Tibial nerve (tissue), 4 donors: Measurements from ENCODE around the gene PRSS12. TPM values are rescaled to one million over a fixed set of nuclear protein-coding genes. Genes with fewer than 3 reads are reported as not detected.

ENCODE experiments used
- DNase-seq, 2 donors: peaks; one replicate each; pipeline ENCODE4 v3.0.0-alpha.2; 2019; ENCODE audit warnings: low spot score in 2 of 2
- H3K27ac ChIP-seq, 4 donors: fragments of 200-600 bp; sonication (generic) in 3 of 4; one replicate each; pipeline ENCODE4 v1.5.1; 2017 to 2019; ENCODE audit warnings: mild to moderate bottlenecking in 1 of 4
- H3K27me3 ChIP-seq, 2 donors: fragments of 200-600 bp; sonication (generic) in 1 of 2; one replicate each; pipeline versions ENCODE4 v1.5.1 to v1.6.0; 2017 to 2019
- H3K36me3 ChIP-seq, 3 donors: fragments of 200-600 bp; sonication (generic); one replicate each; pipeline ENCODE4 v1.5.1; 2018 to 2019
- H3K4me1 ChIP-seq, 4 donors: fragments of 200-600 bp; sonication (generic) in 3 of 4; one replicate each; pipeline ENCODE4 v1.5.1; 2017 to 2019
- H3K4me3 ChIP-seq, 4 donors: fragments of 200-600 bp; sonication (generic) in 3 of 4; one replicate each; pipeline ENCODE4 v1.5.1; 2017 to 2019; ENCODE audit warnings: mild to moderate bottlenecking in 1 of 4, moderate library complexity in 1 of 4
- H3K9me3 ChIP-seq, 4 donors: fragments of 200-600 bp; sonication (generic) in 3 of 4; one replicate each; pipeline ENCODE4 v1.5.1; 2017 to 2019
- CTCF ChIP-seq, 5 experiments: fragments of 200-600 bp in 3 of 5; fragments of 450-650 bp in 2 of 5; sonication (generic) in 3 of 5; IDR thresholded peaks; one replicate each; pipeline ENCODE4 v1.5.1; 2016 to 2019; ENCODE audit warnings: antibody characterized with exemption in 5 of 5, mild to moderate bottlenecking in 3 of 5, moderate library complexity in 2 of 5
- EP300 ChIP-seq, 2 donors: sonication (generic); formaldehyde crosslinking; IDR thresholded peaks; one replicate each; pipeline ENCODE4 v1.6.1; 2017; ENCODE audit warnings: antibody characterized with exemption in 2 of 2, mild to moderate bottlenecking in 1 of 2
- POLR2A ChIP-seq, 2 donors: fragments of 450-650 bp; IDR thresholded peaks; one replicate each; pipeline ENCODE4 v1.6.1; 2017; ENCODE audit warnings: antibody characterized with exemption in 2 of 2, mild to moderate bottlenecking in 2 of 2, moderate library complexity in 2 of 2
- WGBS, 2 donors: methylation state at CpG; one replicate each; pipeline ENCODE4 v1.1.5; 2018; 5-methylcytosine and 5-hydroxymethylcytosine counted together
- total RNA-seq, 4 donors: library from RNA; depleted of rRNA; stranded (reverse); fragments of >200 nt; gene quantifications; one replicate each; pipeline ENCODE4 v1.1.0, GENCODE V29; 2016

The PRSS12 gene
- total RNA-seq, 4 donors from 2014 or later, result under 0.01 to 0.90 (median 0.21) TPM; not detected in 1

GRCh38 chr4:118356731-118357130 lies 3.9 kb upstream of the PRSS12 start:
- Histone ChIP-seq H3K27ac (no peak overlapping the region), H3K9me3 (no peaks in the 10 kb centered on the region), H3K27me3 (peaks cover 0 to 50% of the 10 kb centered on the region in 2 donors), H3K4me1 (peaks cover 0 to 18% (median 10%) of the 10 kb centered on the region in 4 donors), H3K4me3 (no peak overlapping the region), H3K36me3 (no peaks in the 10 kb centered on the region)
- WGBS, 2 donors, result 93 to 100% methylated on average over 1 of the region's 1 CpG
- TF ChIP-seq POLR2A (IDR thresholded peaks at IDR 0.05) (no peak), EP300 (IDR thresholded peaks at IDR 0.05) (no peak), CTCF (IDR thresholded peaks at IDR 0.05) (no peak)
- DNase-seq, result no peak

GRCh38 chr4:118356111-118356510 lies 3.3 kb upstream of the PRSS12 start:
- Histone ChIP-seq H3K27me3 (peaks cover 0 to 52% of the 10 kb centered on the region in 2 donors), H3K36me3 (no peaks in the 10 kb centered on the region), H3K4me3 (no peak overlapping the region), H3K27ac (no peak overlapping the region), H3K4me1 (peaks cover 0 to 18% (median 10%) of the 10 kb centered on the region in 4 donors), H3K9me3 (no peaks in the 10 kb centered on the region)
- 84 to 91% methylated on average over 4 of the region's 4 CpGs for whole genome bisulfite sequencing, 2 donors
- no peak for DNase-seq
- TF ChIP-seq POLR2A (IDR thresholded peaks at IDR 0.05), result no peak
- TF ChIP-seq CTCF (IDR thresholded peaks at IDR 0.05), result no peak
- TF ChIP-seq EP300 (IDR thresholded peaks at IDR 0.05), result no peak

- H3K36me3 ChIP-seq, result no peaks in the 10 kb centered on the region
- DNase-seq, result no peak
- H3K27ac ChIP-seq, result no peak overlapping the region
- 87 to 89% methylated on average over 2 of the region's 2 CpGs for WGBS, 2 donors
- TF ChIP-seq EP300 (IDR thresholded peaks at IDR 0.05) (no peak), CTCF (IDR thresholded peaks at IDR 0.05) (no peak), POLR2A (IDR thresholded peaks at IDR 0.05) (no peak)
- H3K27me3 ChIP-seq, result peaks cover 0 to 52% of the 10 kb centered on the region in 2 donors
- no peaks in the 10 kb centered on the region for H3K9me3 ChIP-seq
- peaks cover 0 to 18% (median 10%) of the 10 kb centered on the region in 4 donors for H3K4me1 ChIP-seq
- H3K4me3 ChIP-seq, result no peak overlapping the region
Measured at GRCh38 chr4:118354913-118355312, 2.1 kb upstream of the PRSS12 start.

- H3K4me3 ChIP-seq, result peak overlapping the region in 2 of 4 donors; percentile 60
- 28 to 35% methylated on average over 8 of the region's 8 CpGs for WGBS, 2 donors
- H3K27me3 ChIP-seq, result peaks cover 0 to 52% of the 10 kb centered on the region in 2 donors
- H3K9me3 ChIP-seq, result no peaks in the 10 kb centered on the region
- no peaks in the 10 kb centered on the region for H3K36me3 ChIP-seq
- no peak overlapping the region for H3K27ac ChIP-seq
- peaks cover 0 to 18% (median 10%) of the 10 kb centered on the region in 4 donors for H3K4me1 ChIP-seq
- TF ChIP-seq CTCF (IDR thresholded peaks at IDR 0.05) (no peak), POLR2A (IDR thresholded peaks at IDR 0.05) (no peak)
- DNase-seq, result no peak
Measured at GRCh38 chr4:118353534-118354030, 779 bp upstream of the PRSS12 start.

GRCh38 chr4:118351851-118352827 lies 664 bp downstream of the PRSS12 start:
- H3K27me3 ChIP-seq, result peaks cover 0 to 48% of the 10 kb centered on the region in 2 donors

More at GRCh38 chr4:118351851-118352827, 664 bp downstream of the PRSS12 start:
- Histone ChIP-seq H3K9me3 (no peaks in the 10 kb centered on the region), H3K4me3 (peak overlapping the region; percentile 36 to 63 (median 60)), H3K36me3 (no peaks in the 10 kb centered on the region), H3K4me1 (peaks cover 0 to 18% (median 10%) of the 10 kb centered on the region in 4 donors), H3K27ac (peak overlapping the region in 1 of 4 donors; percentile 35)
- WGBS, 2 donors, result 7 to 8% methylated on average over 51 to 70 of the region's 82 CpGs
- peak in 1 of 2 donors; percentile 24 for DNase-seq
- TF ChIP-seq EP300 (IDR thresholded peaks at IDR 0.05) (no peak), CTCF (IDR thresholded peaks at IDR 0.05) (no peak), POLR2A (IDR thresholded peaks at IDR 0.05) (no peak)
